Activated T-cell treated with anti-CD3 and anti-CD28 coated beads, Interleukin-2, amount 50 U/mL, for 48 hours (primary cell): ENCODE results near the gene SORCS2.

ENCODE experiments used
- DNase-seq, 2 experiments: peaks; one replicate each; pipeline ENCODE4 v3.0.0-alpha.2; 2020

SORCS2 gene

GRCh38 chr4:7500404-7500803 is 308.1 kb downstream of the SORCS2 start:
- no peak for DNase-seq

GRCh38 chr4:7501314-7501713 is 309.0 kb downstream of the SORCS2 start:
- DNase-seq = no peak

GRCh38 chr4:7501873-7502272 is 309.5 kb downstream of the SORCS2 start:
- DNase-seq = no peak

- no peak for DNase-seq
Measured at GRCh38 chr4:7503559-7504249, 311.4 kb downstream of the SORCS2 start.

- no peak for DNase-seq
Measured at GRCh38 chr4:7505116-7505900, 313.0 kb downstream of the SORCS2 start.

- DNase-seq = no peak
Measured at GRCh38 chr4:7506119-7506518, 313.8 kb downstream of the SORCS2 start.

- DNase-seq = no peak
Measured at GRCh38 chr4:7506572-7506971, 314.2 kb downstream of the SORCS2 start.

GRCh38 chr4:7507381-7507780 is 315.0 kb downstream of the SORCS2 start:
- DNase-seq = no peak

- no peak for DNase-seq
Measured at GRCh38 chr4:7510066-7510465, 317.7 kb downstream of the SORCS2 start.

GRCh38 chr4:7510538-7510937 is 318.2 kb downstream of the SORCS2 start:
- no peak for DNase-seq

GRCh38 chr4:7511525-7511924 is 319.2 kb downstream of the SORCS2 start:
- no peak for DNase-seq

- DNase-seq = no peak
Measured at GRCh38 chr4:7512428-7512827, 320.1 kb downstream of the SORCS2 start.

- DNase-seq = no peak
Measured at GRCh38 chr4:7512946-7513345, 320.6 kb downstream of the SORCS2 start.

GRCh38 chr4:7513671-7514070 is 321.3 kb downstream of the SORCS2 start:
- DNase-seq = no peak

GRCh38 chr4:7514281-7514680 is 321.9 kb downstream of the SORCS2 start:
- DNase-seq = no peak

- no peak for DNase-seq
Measured at GRCh38 chr4:7514789-7515188, 322.5 kb downstream of the SORCS2 start.

- DNase-seq = no peak
Measured at GRCh38 chr4:7515390-7515902, 323.1 kb downstream of the SORCS2 start.

GRCh38 chr4:7516096-7516772 is 323.9 kb downstream of the SORCS2 start:
- no peak for DNase-seq

GRCh38 chr4:7516773-7517144 is 324.4 kb downstream of the SORCS2 start:
- DNase-seq = no peak

- DNase-seq = no peak
Measured at GRCh38 chr4:7518871-7519637, 326.7 kb downstream of the SORCS2 start.

GRCh38 chr4:7519638-7520376 is 327.5 kb downstream of the SORCS2 start:
- no peak for DNase-seq

GRCh38 chr4:7521666-7522065 is 329.3 kb downstream of the SORCS2 start:
- no peak for DNase-seq
